ENCODE data around the gene ID2.

Gene ID2

GRCh38 chr2:8669157-8669817 is 12.6 kb upstream of the ID2 start:
- no peak for TF ChIP-seq CTCF (conservative IDR thresholded peaks at IDR 0.05; ENCODE audit: low read length)
- DNase-seq (ENCODE audit: low read depth), result peak; percentile 97
- H3K4me3 ChIP-seq (ENCODE audit: low read length), result no peak overlapping the region

GRCh38 chr2:8670580-8670979 is 11.3 kb upstream of the ID2 start:
- no peak for DNase-seq (ENCODE audit: low read depth)
- TF ChIP-seq CTCF (conservative IDR thresholded peaks at IDR 0.05; ENCODE audit: low read length), result no peak
- H3K4me3 ChIP-seq (ENCODE audit: low read length), result no peak overlapping the region

GRCh38 chr2:8671176-8671575 is 10.7 kb upstream of the ID2 start:
- H3K4me3 ChIP-seq (ENCODE audit: low read length), result no peak overlapping the region

GRCh38 chr2:8671802-8672201 is 10.1 kb upstream of the ID2 start:
- TF ChIP-seq CTCF (conservative IDR thresholded peaks at IDR 0.05; ENCODE audit: low read length), result no peak
- no peak for DNase-seq (ENCODE audit: low read depth)
- no peak overlapping the region for H3K4me3 ChIP-seq (ENCODE audit: low read length)

More at GRCh38 chr2:8671176-8671575, 10.7 kb upstream of the ID2 start:
- DNase-seq (ENCODE audit: low read depth), result no peak
- TF ChIP-seq CTCF (conservative IDR thresholded peaks at IDR 0.05; ENCODE audit: low read length), result no peak

GRCh38 chr2:8672940-8673339 is 8.9 kb upstream of the ID2 start:
- no peak for TF ChIP-seq CTCF (conservative IDR thresholded peaks at IDR 0.05; ENCODE audit: low read length)
- no peak for DNase-seq (ENCODE audit: low read depth)
- H3K4me3 ChIP-seq (ENCODE audit: low read length), result no peak overlapping the region

GRCh38 chr2:8673381-8673780 is 8.5 kb upstream of the ID2 start:
- no peak for DNase-seq (ENCODE audit: low read depth)
- H3K4me3 ChIP-seq (ENCODE audit: low read length), result no peak overlapping the region
- TF ChIP-seq CTCF (conservative IDR thresholded peaks at IDR 0.05; ENCODE audit: low read length), result no peak

DNA sequence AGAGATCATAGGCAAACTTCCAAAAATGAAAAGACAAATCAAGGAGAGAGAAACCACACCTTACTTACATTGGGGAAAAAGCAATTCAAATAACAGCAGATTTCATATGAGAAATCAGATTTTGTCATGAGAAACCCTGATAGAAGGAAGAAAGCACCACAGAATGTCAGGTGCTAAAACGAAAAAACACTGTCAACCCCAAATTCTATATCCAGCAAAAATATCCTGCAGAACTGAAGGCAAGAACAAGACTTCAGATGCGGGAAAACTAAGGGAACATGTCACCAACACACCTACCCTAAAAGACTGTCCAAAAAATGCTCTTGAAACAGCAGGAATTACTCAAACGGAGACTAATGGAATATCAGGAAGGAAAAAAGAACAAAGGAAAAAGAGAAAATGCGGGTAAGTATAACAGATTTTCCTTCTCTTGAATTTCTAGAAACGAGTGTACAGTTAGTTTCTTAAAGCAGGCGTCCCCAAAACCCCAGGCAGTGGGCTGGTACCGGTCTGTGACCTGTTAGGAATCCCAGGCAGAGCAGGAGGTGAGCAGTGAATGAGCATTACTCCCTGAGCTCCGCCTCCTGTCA is 7.3 kb upstream of the ID2 start:
- TF ChIP-seq CTCF (conservative IDR thresholded peaks at IDR 0.05; ENCODE audit: low read length), result no peak
- H3K4me3 ChIP-seq (ENCODE audit: low read length), result no peak overlapping the region
- DNase-seq (ENCODE audit: low read depth), result no peak

All from AG10803 (cell line).